ENCODE data around the gene CTNNA2.

Gene CTNNA2

GRCh38 chr2:80579756-80580155, 1066.9 kb downstream of the CTNNA2 start:
- no peak for DNase-seq (ENCODE audit: low read depth)
- H3K36me3 ChIP-seq (ENCODE audit: control insufficient read depth, insufficient read depth, low read length, severe bottlenecking), result no peaks in the 10 kb centered on the region
- no peak overlapping the region for H3K4me3 ChIP-seq (ENCODE audit: low read length)
- no peaks in the 10 kb centered on the region for H3K9me3 ChIP-seq (ENCODE audit: control insufficient read depth, low read length)
- no peak overlapping the region for H3K9ac ChIP-seq (ENCODE audit: low read length)
- peaks cover 9% of the 10 kb centered on the region for H3K27me3 ChIP-seq (replicated peaks; ENCODE audit: control insufficient read depth, insufficient read depth, low read length)
- H3K4me1 ChIP-seq (ENCODE audit: control insufficient read depth, insufficient read depth, low read length), result no peaks in the 10 kb centered on the region

- H3K9me3 ChIP-seq (ENCODE audit: control insufficient read depth, low read length), result no peaks in the 10 kb centered on the region
- no peaks in the 10 kb centered on the region for H3K36me3 ChIP-seq (ENCODE audit: control insufficient read depth, insufficient read depth, low read length, severe bottlenecking)
- peaks cover 10% of the 10 kb centered on the region for H3K4me1 ChIP-seq (ENCODE audit: control insufficient read depth, insufficient read depth, low read length)
- no peak overlapping the region for H3K4me3 ChIP-seq (ENCODE audit: low read length)
- DNase-seq (ENCODE audit: low read depth), result no peak
- peaks cover 9% of the 10 kb centered on the region for H3K27me3 ChIP-seq (replicated peaks; ENCODE audit: control insufficient read depth, insufficient read depth, low read length)
- H3K9ac ChIP-seq (ENCODE audit: low read length), result no peak overlapping the region
Observed at GRCh38 chr2:80591233-80591632, 1078.4 kb downstream of the CTNNA2 start.

GRCh38 chr2:80592106-80592505, 1079.3 kb downstream of the CTNNA2 start:
- Histone ChIP-seq H3K9me3 (ENCODE audit: control insufficient read depth, low read length) (no peaks in the 10 kb centered on the region), H3K9ac (ENCODE audit: low read length) (no peak overlapping the region), H3K4me1 (ENCODE audit: control insufficient read depth, insufficient read depth, low read length) (peaks cover 10% of the 10 kb centered on the region)

GRCh38 chr2:80610108-80610507, 1097.3 kb downstream of the CTNNA2 start:
- H3K4me1 ChIP-seq (ENCODE audit: control insufficient read depth, insufficient read depth, low read length), result no peaks in the 10 kb centered on the region
- no peak for DNase-seq (ENCODE audit: low read depth)
- H3K27me3 ChIP-seq (replicated peaks; ENCODE audit: control insufficient read depth, insufficient read depth, low read length), result no peaks in the 10 kb centered on the region
- no peak overlapping the region for H3K4me3 ChIP-seq (ENCODE audit: low read length)
- H3K9me3 ChIP-seq (ENCODE audit: control insufficient read depth, low read length), result no peaks in the 10 kb centered on the region
- no peak overlapping the region for H3K9ac ChIP-seq (ENCODE audit: low read length)
- H3K36me3 ChIP-seq (ENCODE audit: control insufficient read depth, insufficient read depth, low read length, severe bottlenecking), result no peaks in the 10 kb centered on the region

More at GRCh38 chr2:80592106-80592505, 1079.3 kb downstream of the CTNNA2 start:
- no peaks in the 10 kb centered on the region for H3K36me3 ChIP-seq (ENCODE audit: control insufficient read depth, insufficient read depth, low read length, severe bottlenecking)
- DNase-seq (ENCODE audit: low read depth), result no peak
- peaks cover 7% of the 10 kb centered on the region for H3K27me3 ChIP-seq (replicated peaks; ENCODE audit: control insufficient read depth, insufficient read depth, low read length)
- no peak overlapping the region for H3K4me3 ChIP-seq (ENCODE audit: low read length)

GRCh38 chr2:80621656-80622055, 1108.8 kb downstream of the CTNNA2 start:
- no peak overlapping the region for H3K4me3 ChIP-seq (ENCODE audit: low read length)
- H3K36me3 ChIP-seq (ENCODE audit: control insufficient read depth, insufficient read depth, low read length, severe bottlenecking), result no peaks in the 10 kb centered on the region
- DNase-seq (ENCODE audit: low read depth), result no peak
- H3K27me3 ChIP-seq (replicated peaks; ENCODE audit: control insufficient read depth, insufficient read depth, low read length), result no peaks in the 10 kb centered on the region
- H3K9ac ChIP-seq (ENCODE audit: low read length), result no peak overlapping the region
- no peaks in the 10 kb centered on the region for H3K4me1 ChIP-seq (ENCODE audit: control insufficient read depth, insufficient read depth, low read length)
- no peaks in the 10 kb centered on the region for H3K9me3 ChIP-seq (ENCODE audit: control insufficient read depth, low read length)

GRCh38 chr2:80624062-80624461, 1111.2 kb downstream of the CTNNA2 start:
- Histone ChIP-seq H3K4me1 (ENCODE audit: control insufficient read depth, insufficient read depth, low read length) (no peaks in the 10 kb centered on the region), H3K4me3 (ENCODE audit: low read length) (no peak overlapping the region), H3K36me3 (ENCODE audit: control insufficient read depth, insufficient read depth, low read length, severe bottlenecking) (no peaks in the 10 kb centered on the region), H3K9ac (ENCODE audit: low read length) (no peak overlapping the region), H3K9me3 (ENCODE audit: control insufficient read depth, low read length) (no peaks in the 10 kb centered on the region), H3K27me3 (replicated peaks; ENCODE audit: control insufficient read depth, insufficient read depth, low read length) (no peaks in the 10 kb centered on the region)
- no peak for DNase-seq (ENCODE audit: low read depth)

- H3K4me3 ChIP-seq (ENCODE audit: low read length), result no peak overlapping the region
Observed at GRCh38 chr2:80634590-80634989, 1121.7 kb downstream of the CTNNA2 start.

GRCh38 chr2:80638783-80639182, 1125.9 kb downstream of the CTNNA2 start:
- H3K9me3 ChIP-seq (ENCODE audit: control insufficient read depth, low read length), result no peaks in the 10 kb centered on the region
- H3K27me3 ChIP-seq (replicated peaks; ENCODE audit: control insufficient read depth, insufficient read depth, low read length), result no peaks in the 10 kb centered on the region
- no peak for DNase-seq (ENCODE audit: low read depth)
- H3K9ac ChIP-seq (ENCODE audit: low read length), result no peak overlapping the region
- H3K36me3 ChIP-seq (ENCODE audit: control insufficient read depth, insufficient read depth, low read length, severe bottlenecking), result no peaks in the 10 kb centered on the region
- no peak overlapping the region for H3K4me3 ChIP-seq (ENCODE audit: low read length)
- H3K4me1 ChIP-seq (ENCODE audit: control insufficient read depth, insufficient read depth, low read length), result peaks cover 4% of the 10 kb centered on the region

More at GRCh38 chr2:80634590-80634989, 1121.7 kb downstream of the CTNNA2 start:
- no peaks in the 10 kb centered on the region for H3K27me3 ChIP-seq (replicated peaks; ENCODE audit: control insufficient read depth, insufficient read depth, low read length)
- H3K9ac ChIP-seq (ENCODE audit: low read length), result no peak overlapping the region
- DNase-seq (ENCODE audit: low read depth), result no peak
- no peaks in the 10 kb centered on the region for H3K36me3 ChIP-seq (ENCODE audit: control insufficient read depth, insufficient read depth, low read length, severe bottlenecking)
- no peaks in the 10 kb centered on the region for H3K9me3 ChIP-seq (ENCODE audit: control insufficient read depth, low read length)
- H3K4me1 ChIP-seq (ENCODE audit: control insufficient read depth, insufficient read depth, low read length), result peaks cover 4% of the 10 kb centered on the region

- H3K36me3 ChIP-seq (ENCODE audit: control insufficient read depth, insufficient read depth, low read length, severe bottlenecking), result no peaks in the 10 kb centered on the region
- H3K9me3 ChIP-seq (ENCODE audit: control insufficient read depth, low read length), result no peaks in the 10 kb centered on the region
- no peak overlapping the region for H3K4me3 ChIP-seq (ENCODE audit: low read length)
- H3K9ac ChIP-seq (ENCODE audit: low read length), result no peak overlapping the region
- no peaks in the 10 kb centered on the region for H3K27me3 ChIP-seq (replicated peaks; ENCODE audit: control insufficient read depth, insufficient read depth, low read length)
- H3K4me1 ChIP-seq (ENCODE audit: control insufficient read depth, insufficient read depth, low read length), result peaks cover 4% of the 10 kb centered on the region
- no peak for DNase-seq (ENCODE audit: low read depth)
Observed at GRCh38 chr2:80642465-80642864, 1129.6 kb downstream of the CTNNA2 start.

- H3K27me3 ChIP-seq (replicated peaks; ENCODE audit: control insufficient read depth, insufficient read depth, low read length), result no peaks in the 10 kb centered on the region
- no peak overlapping the region for H3K9ac ChIP-seq (ENCODE audit: low read length)
- no peak for DNase-seq (ENCODE audit: low read depth)
- H3K9me3 ChIP-seq (ENCODE audit: control insufficient read depth, low read length), result no peaks in the 10 kb centered on the region
- no peak overlapping the region for H3K4me3 ChIP-seq (ENCODE audit: low read length)
- no peaks in the 10 kb centered on the region for H3K4me1 ChIP-seq (ENCODE audit: control insufficient read depth, insufficient read depth, low read length)
- no peaks in the 10 kb centered on the region for H3K36me3 ChIP-seq (ENCODE audit: control insufficient read depth, insufficient read depth, low read length, severe bottlenecking)
Observed at GRCh38 chr2:80643598-80643997, 1130.7 kb downstream of the CTNNA2 start.

- H3K9me3 ChIP-seq (ENCODE audit: control insufficient read depth, low read length), result peaks cover 21% of the 10 kb centered on the region
- H3K27me3 ChIP-seq (replicated peaks; ENCODE audit: control insufficient read depth, insufficient read depth, low read length), result no peaks in the 10 kb centered on the region
- no peaks in the 10 kb centered on the region for H3K4me1 ChIP-seq (ENCODE audit: control insufficient read depth, insufficient read depth, low read length)
- no peaks in the 10 kb centered on the region for H3K36me3 ChIP-seq (ENCODE audit: control insufficient read depth, insufficient read depth, low read length, severe bottlenecking)
- DNase-seq (ENCODE audit: low read depth), result no peak
- H3K4me3 ChIP-seq (ENCODE audit: low read length), result no peak overlapping the region
- no peak overlapping the region for H3K9ac ChIP-seq (ENCODE audit: low read length)
Observed at GRCh38 chr2:80651435-80651834, 1138.6 kb downstream of the CTNNA2 start.

- Histone ChIP-seq H3K4me3 (ENCODE audit: low read length) (no peak overlapping the region), H3K27me3 (replicated peaks; ENCODE audit: control insufficient read depth, insufficient read depth, low read length) (no peaks in the 10 kb centered on the region), H3K4me1 (ENCODE audit: control insufficient read depth, insufficient read depth, low read length) (no peaks in the 10 kb centered on the region), H3K36me3 (ENCODE audit: control insufficient read depth, insufficient read depth, low read length, severe bottlenecking) (no peaks in the 10 kb centered on the region), H3K9ac (ENCODE audit: low read length) (no peak overlapping the region), H3K9me3 (ENCODE audit: control insufficient read depth, low read length) (peaks cover 21% of the 10 kb centered on the region)
- no peak for DNase-seq (ENCODE audit: low read depth)
Observed at GRCh38 chr2:80655265-80655664, 1142.4 kb downstream of the CTNNA2 start.

Measured in adipocyte (in vitro differentiated cells).